ENCODE data around the gene PANK2. TPM values are rescaled to one million over a fixed set of nuclear protein-coding genes. Genes with fewer than 3 reads are reported as not detected.

The PANK2 gene
- total RNA-seq, 1 experiment from 2014 or later: 41.6 TPM

DNA sequence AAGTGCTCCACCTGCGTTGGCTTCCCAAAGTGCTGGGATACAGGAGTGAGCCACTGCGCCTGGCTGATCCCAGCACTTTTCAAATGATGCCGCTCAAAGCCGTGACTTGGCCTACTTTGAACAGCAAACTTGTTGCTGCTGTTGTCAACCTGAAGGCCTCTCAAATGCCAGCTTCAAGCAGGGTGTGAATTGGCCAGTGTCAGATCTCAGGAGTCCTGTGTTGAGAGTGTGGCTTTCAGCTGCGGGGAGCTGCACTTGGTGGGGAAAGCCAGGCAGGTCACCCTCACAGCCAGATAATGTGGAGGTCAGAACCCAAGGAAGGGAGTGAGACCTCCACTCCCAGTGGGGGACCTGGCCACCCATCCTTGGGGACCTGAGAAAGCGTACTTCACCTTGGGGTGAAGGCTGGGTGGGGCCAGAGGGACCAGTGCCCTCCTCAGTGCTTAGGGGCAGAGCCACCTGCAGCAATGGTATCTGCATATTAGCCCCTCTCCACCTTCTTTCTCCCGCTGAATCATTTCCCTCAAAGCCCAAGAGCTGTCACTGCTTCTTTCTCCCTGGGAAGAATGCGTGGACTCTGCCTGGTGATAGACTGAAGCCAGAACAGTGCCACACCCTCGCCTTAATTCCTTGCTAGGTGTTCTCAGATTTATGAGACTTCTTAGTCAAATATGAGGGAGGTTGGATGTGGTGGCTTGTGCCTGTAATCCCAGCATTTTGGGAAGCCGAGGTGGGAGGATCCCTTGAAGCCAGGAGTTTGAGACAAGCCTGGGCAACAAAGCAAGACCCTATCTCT, 19.1 kb upstream of the PANK2 start:
- Histone ChIP-seq H3K4me3 (replicated peaks in 1 of 2; ENCODE audit: low read depth in 1 of 2, low read length in 2 of 2) (no peak overlapping the region), H3K4me2 (ENCODE audit: low read length) (no peak overlapping the region), H4K20me1 (ENCODE audit: insufficient read depth) (no peaks in the 10 kb centered on the region), H2AFZ (ENCODE audit: low read depth, low read length, poor library complexity, severe bottlenecking) (no peak overlapping the region), H3K79me2 (ENCODE audit: insufficient read depth, low read length) (no peaks in the 10 kb centered on the region), H3K4me1 (ENCODE audit: control insufficient read depth in 1 of 2, insufficient read depth in 2 of 2, low read length in 2 of 2) (no peaks in the 10 kb centered on the region), H3K27me3 (ENCODE audit: insufficient read depth, low read length) (no peaks in the 10 kb centered on the region), H3K36me3 (ENCODE audit: control insufficient read depth in 1 of 2, insufficient read depth in 2 of 2, low read length in 2 of 2) (peaks cover 20 to 41% of the 10 kb centered on the region in 2 experiments; a peak in 3 of 4 replicates), H3K27ac (ENCODE audit: low read depth, low read length) (no peak overlapping the region), H3K9ac (ENCODE audit: low read length) (no peak overlapping the region), H3K9me2 (ENCODE audit: insufficient read depth) (no peaks in the 10 kb centered on the region), H3K9me3 (ENCODE audit: control insufficient read depth in 1 of 2, insufficient read depth in 1 of 2, low read depth in 1 of 2, low read length in 2 of 2) (no peaks in the 10 kb centered on the region)
- intact Hi-C loops (cut with micrococcal nuclease): no loop called here
- ATAC-seq (no peak), DNase-seq (ENCODE audit: low read depth, low spot score) (no peak)
- ChIA-PET POLR2A (no interaction called here), RAD21 (ENCODE audit: low non-redundant PET in 1 of 2, low total read pairs in 2 of 2, uncharacterized antibody in 2 of 2, unreplicated experiment in 2 of 2) (no interaction called here), CTCF (no interaction called here)
- TF ChIP-seq YY1 (IDR thresholded peaks at IDR 0.05; ENCODE audit: extremely low read depth, insufficient replicate concordance, low read depth, low read length): no peak
- TF ChIP-seq, protein P1, sequence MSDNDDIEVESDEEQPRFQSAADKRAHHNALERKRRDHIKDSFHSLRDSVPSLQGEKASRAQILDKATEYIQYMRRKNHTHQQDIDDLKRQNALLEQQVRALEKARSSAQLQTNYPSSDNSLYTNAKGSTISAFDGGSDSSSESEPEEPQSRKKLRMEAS (IDR thresholded peaks at IDR 0.05): no peak
- peak; percentile 27; the same call in 1 of the 2 replicates for TF ChIP-seq POLR2AphosphoS5 (IDR thresholded peaks at IDR 0.05; ENCODE audit: low read depth, low read length)
- BruUV-seq (replicated peaks): no TSS peak

DNA sequence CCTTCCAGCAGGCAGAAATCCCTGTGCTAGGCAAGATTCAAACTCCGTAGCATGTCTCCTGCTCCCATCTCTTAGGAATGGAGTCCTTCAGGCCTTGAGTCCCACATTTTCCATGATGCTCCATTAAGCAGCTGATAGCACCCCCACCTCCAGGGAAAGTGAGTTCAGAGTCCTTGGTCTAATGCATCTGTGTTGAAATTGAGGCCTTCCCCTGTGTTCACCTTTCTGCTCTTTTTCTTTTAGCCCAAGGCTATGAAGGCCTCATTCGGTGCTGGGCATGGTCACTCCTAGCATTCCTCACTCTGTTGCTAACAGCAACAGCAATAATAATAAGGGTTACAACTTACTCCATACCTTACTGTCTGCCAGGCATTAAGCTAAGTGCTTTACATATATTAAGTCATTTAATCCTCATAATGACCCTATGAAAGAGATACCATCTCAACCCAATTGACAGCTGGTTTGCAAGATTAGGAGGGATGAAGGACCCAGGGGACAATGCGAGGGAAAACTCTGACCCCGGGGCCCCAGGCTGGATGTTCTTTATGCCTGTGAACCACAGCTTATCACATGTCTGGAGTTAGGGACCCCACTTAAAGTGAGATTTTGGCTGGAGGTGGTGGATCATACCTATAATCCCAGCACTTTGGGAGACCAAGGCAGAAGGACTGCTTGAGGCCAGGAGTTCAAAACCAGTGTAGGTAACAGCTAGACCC, 17.5 kb upstream of the PANK2 start:
- no TSS peak for BruUV-seq (replicated peaks)
- H3K27ac ChIP-seq (ENCODE audit: low read depth, low read length): no peak overlapping the region
- H2AFZ ChIP-seq (ENCODE audit: low read depth, low read length, poor library complexity, severe bottlenecking): no peak overlapping the region
- intact Hi-C loops (cut with micrococcal nuclease): no loop called here
- H3K4me1 ChIP-seq (ENCODE audit: control insufficient read depth in 1 of 2, insufficient read depth in 2 of 2, low read length in 2 of 2): no peaks in the 10 kb centered on the region
- H3K9ac ChIP-seq (ENCODE audit: low read length): no peak overlapping the region
- H4K20me1 ChIP-seq (ENCODE audit: insufficient read depth): no peaks in the 10 kb centered on the region
- RAD21 ChIA-PET (ENCODE audit: low non-redundant PET in 1 of 2, low total read pairs in 2 of 2, uncharacterized antibody in 2 of 2, unreplicated experiment in 2 of 2): no interaction called here
- H3K36me3 ChIP-seq (ENCODE audit: control insufficient read depth in 1 of 2, insufficient read depth in 2 of 2, low read length in 2 of 2): peaks cover 13 to 24% of the 10 kb centered on the region in 2 experiments; a peak in 3 of 4 replicates
- no peak overlapping the region for H3K4me2 ChIP-seq (ENCODE audit: low read length)
- no peaks in the 10 kb centered on the region for H3K9me3 ChIP-seq (ENCODE audit: control insufficient read depth in 1 of 2, insufficient read depth in 1 of 2, low read depth in 1 of 2, low read length in 2 of 2)
- CTCF ChIA-PET: interaction anchor here (0.9 kb wide), 1 partner anchor 17 kb away, joined by 3 read pairs; no protein-coding TSS in a partner anchor
- DNase-seq (ENCODE audit: low read depth, low spot score): no peak
- no peaks in the 10 kb centered on the region for H3K9me2 ChIP-seq (ENCODE audit: insufficient read depth)
- H3K79me2 ChIP-seq (ENCODE audit: insufficient read depth, low read length): no peaks in the 10 kb centered on the region
- no peak overlapping the region for H3K4me3 ChIP-seq (replicated peaks in 1 of 2; ENCODE audit: low read depth in 1 of 2, low read length in 2 of 2)
- POLR2A ChIA-PET: interaction anchor here (0.6 kb wide), 1 partner anchor 14 kb away, joined by 3 read pairs; no protein-coding TSS in a partner anchor
- no peak for ATAC-seq
- no peaks in the 10 kb centered on the region for H3K27me3 ChIP-seq (ENCODE audit: insufficient read depth, low read length)
- TF ChIP-seq RAD21 (IDR thresholded peaks at IDR 0.05; ENCODE audit: low read depth): no peak
- TF ChIP-seq, protein P1 (IDR thresholded peaks at IDR 0.05): no peak
- TF ChIP-seq EZH2phosphoT487 (IDR thresholded peaks at IDR 0.05; ENCODE audit: borderline replicate concordance): no peak
- TF ChIP-seq POLR2AphosphoS5 (IDR thresholded peaks at IDR 0.05; ENCODE audit: low read depth, low read length): no peak
- TF ChIP-seq, protein P2, sequence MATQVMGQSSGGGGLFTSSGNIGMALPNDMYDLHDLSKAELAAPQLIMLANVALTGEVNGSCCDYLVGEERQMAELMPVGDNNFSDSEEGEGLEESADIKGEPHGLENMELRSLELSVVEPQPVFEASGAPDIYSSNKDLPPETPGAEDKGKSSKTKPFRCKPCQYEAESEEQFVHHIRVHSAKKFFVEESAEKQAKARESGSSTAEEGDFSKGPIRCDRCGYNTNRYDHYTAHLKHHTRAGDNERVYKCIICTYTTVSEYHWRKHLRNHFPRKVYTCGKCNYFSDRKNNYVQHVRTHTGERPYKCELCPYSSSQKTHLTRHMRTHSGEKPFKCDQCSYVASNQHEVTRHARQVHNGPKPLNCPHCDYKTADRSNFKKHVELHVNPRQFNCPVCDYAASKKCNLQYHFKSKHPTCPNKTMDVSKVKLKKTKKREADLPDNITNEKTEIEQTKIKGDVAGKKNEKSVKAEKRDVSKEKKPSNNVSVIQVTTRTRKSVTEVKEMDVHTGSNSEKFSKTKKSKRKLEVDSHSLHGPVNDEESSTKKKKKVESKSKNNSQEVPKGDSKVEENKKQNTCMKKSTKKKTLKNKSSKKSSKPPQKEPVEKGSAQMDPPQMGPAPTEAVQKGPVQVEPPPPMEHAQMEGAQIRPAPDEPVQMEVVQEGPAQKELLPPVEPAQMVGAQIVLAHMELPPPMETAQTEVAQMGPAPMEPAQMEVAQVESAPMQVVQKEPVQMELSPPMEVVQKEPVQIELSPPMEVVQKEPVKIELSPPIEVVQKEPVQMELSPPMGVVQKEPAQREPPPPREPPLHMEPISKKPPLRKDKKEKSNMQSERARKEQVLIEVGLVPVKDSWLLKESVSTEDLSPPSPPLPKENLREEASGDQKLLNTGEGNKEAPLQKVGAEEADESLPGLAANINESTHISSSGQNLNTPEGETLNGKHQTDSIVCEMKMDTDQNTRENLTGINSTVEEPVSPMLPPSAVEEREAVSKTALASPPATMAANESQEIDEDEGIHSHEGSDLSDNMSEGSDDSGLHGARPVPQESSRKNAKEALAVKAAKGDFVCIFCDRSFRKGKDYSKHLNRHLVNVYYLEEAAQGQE (IDR thresholded peaks at IDR 0.05; ENCODE audit: low read depth): no peak
- no peak for TF ChIP-seq ELF1 (IDR thresholded peaks at IDR 0.05; ENCODE audit: borderline replicate concordance, low read depth)
- TF ChIP-seq, protein P3, sequence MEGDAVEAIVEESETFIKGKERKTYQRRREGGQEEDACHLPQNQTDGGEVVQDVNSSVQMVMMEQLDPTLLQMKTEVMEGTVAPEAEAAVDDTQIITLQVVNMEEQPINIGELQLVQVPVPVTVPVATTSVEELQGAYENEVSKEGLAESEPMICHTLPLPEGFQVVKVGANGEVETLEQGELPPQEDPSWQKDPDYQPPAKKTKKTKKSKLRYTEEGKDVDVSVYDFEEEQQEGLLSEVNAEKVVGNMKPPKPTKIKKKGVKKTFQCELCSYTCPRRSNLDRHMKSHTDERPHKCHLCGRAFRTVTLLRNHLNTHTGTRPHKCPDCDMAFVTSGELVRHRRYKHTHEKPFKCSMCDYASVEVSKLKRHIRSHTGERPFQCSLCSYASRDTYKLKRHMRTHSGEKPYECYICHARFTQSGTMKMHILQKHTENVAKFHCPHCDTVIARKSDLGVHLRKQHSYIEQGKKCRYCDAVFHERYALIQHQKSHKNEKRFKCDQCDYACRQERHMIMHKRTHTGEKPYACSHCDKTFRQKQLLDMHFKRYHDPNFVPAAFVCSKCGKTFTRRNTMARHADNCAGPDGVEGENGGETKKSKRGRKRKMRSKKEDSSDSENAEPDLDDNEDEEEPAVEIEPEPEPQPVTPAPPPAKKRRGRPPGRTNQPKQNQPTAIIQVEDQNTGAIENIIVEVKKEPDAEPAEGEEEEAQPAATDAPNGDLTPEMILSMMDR (IDR thresholded peaks at IDR 0.05 in 2 of 3, conservative IDR thresholded peaks at IDR 0.05 in 1 of 3; ENCODE audit: borderline replicate concordance in 1 of 3, insufficient read depth in 1 of 3, low read depth in 2 of 3, low read length in 2 of 3): no peak
- no peak for TF ChIP-seq JUND (IDR thresholded peaks at IDR 0.05)
- no peak for TF ChIP-seq CBX3 (IDR thresholded peaks at IDR 0.05; ENCODE audit: low read depth)
- no peak for TF ChIP-seq EZH2 (IDR thresholded peaks at IDR 0.05)
